Measurements from ENCODE around the gene HNRNPA2B1.

HNRNPA2B1 gene

GRCh38 chr7:26169271-26169670 is 31.3 kb downstream of the HNRNPA2B1 start:
- H3K9ac ChIP-seq (ENCODE audit: low read length), result no peak overlapping the region
- H3K79me2 ChIP-seq (ENCODE audit: low read length), result peaks cover 87% of the 10 kb centered on the region

GRCh38 chr7:26168458-26169023 is 32.0 kb downstream of the HNRNPA2B1 start:
- Histone ChIP-seq H3K27me3 (replicated peaks; ENCODE audit: insufficient read depth, low read length) (no peaks in the 10 kb centered on the region), H3K4me2 (ENCODE audit: low read depth, low read length) (no peak overlapping the region), H3K4me3 (ENCODE audit: low read length) (no peak overlapping the region), H3K9me2 (replicated peaks; ENCODE audit: insufficient read depth, low read length) (no peaks in the 10 kb centered on the region), H3K36me3 (replicated peaks; ENCODE audit: insufficient read depth, low read length) (no peaks in the 10 kb centered on the region; the same call in 1 of the 2 replicates), H3K9me3 (replicated peaks; ENCODE audit: insufficient read depth, low read length) (no peaks in the 10 kb centered on the region), H4K20me1 (ENCODE audit: insufficient read depth, low read length) (no peaks in the 10 kb centered on the region; the same call in 1 of the 2 replicates), H3K4me1 (ENCODE audit: low read length) (peaks cover 25% of the 10 kb centered on the region), H3K9ac (ENCODE audit: low read length) (no peak overlapping the region), H2AFZ (ENCODE audit: low read length) (no peak overlapping the region), H3K79me2 (ENCODE audit: low read length) (peaks cover 83% of the 10 kb centered on the region), H3F3A (ENCODE audit: insufficient read depth, low read length) (peaks cover 9% of the 10 kb centered on the region), H3K27ac (ENCODE audit: low read length) (no peak overlapping the region)
- DNase-seq, result no peak
- no peak for TF ChIP-seq EZH2 (optimal IDR thresholded peaks at IDR 0.05; ENCODE audit: low read depth, low read length)
- TF ChIP-seq, protein P1, sequence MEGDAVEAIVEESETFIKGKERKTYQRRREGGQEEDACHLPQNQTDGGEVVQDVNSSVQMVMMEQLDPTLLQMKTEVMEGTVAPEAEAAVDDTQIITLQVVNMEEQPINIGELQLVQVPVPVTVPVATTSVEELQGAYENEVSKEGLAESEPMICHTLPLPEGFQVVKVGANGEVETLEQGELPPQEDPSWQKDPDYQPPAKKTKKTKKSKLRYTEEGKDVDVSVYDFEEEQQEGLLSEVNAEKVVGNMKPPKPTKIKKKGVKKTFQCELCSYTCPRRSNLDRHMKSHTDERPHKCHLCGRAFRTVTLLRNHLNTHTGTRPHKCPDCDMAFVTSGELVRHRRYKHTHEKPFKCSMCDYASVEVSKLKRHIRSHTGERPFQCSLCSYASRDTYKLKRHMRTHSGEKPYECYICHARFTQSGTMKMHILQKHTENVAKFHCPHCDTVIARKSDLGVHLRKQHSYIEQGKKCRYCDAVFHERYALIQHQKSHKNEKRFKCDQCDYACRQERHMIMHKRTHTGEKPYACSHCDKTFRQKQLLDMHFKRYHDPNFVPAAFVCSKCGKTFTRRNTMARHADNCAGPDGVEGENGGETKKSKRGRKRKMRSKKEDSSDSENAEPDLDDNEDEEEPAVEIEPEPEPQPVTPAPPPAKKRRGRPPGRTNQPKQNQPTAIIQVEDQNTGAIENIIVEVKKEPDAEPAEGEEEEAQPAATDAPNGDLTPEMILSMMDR (IDR thresholded peaks at IDR 0.05; ENCODE audit: low read length), result no peak
- no peak for TF ChIP-seq EZH2phosphoT487 (IDR thresholded peaks at IDR 0.05; ENCODE audit: low read length)

More at GRCh38 chr7:26169271-26169670, 31.3 kb downstream of the HNRNPA2B1 start:
- H4K20me1 ChIP-seq (ENCODE audit: insufficient read depth, low read length), result no peaks in the 10 kb centered on the region; the same call in 1 of the 2 replicates
- no peak for TF ChIP-seq EZH2 (optimal IDR thresholded peaks at IDR 0.05; ENCODE audit: low read depth, low read length)
- H3K9me3 ChIP-seq (replicated peaks; ENCODE audit: insufficient read depth, low read length), result no peaks in the 10 kb centered on the region
- no peaks in the 10 kb centered on the region for H3K9me2 ChIP-seq (replicated peaks; ENCODE audit: insufficient read depth, low read length)
- peaks cover 9% of the 10 kb centered on the region for H3F3A ChIP-seq (ENCODE audit: insufficient read depth, low read length)
- H3K27me3 ChIP-seq (replicated peaks; ENCODE audit: insufficient read depth, low read length), result no peaks in the 10 kb centered on the region
- H2AFZ ChIP-seq (ENCODE audit: low read length), result no peak overlapping the region
- no peak overlapping the region for H3K27ac ChIP-seq (ENCODE audit: low read length)
- peaks cover 25% of the 10 kb centered on the region for H3K4me1 ChIP-seq (ENCODE audit: low read length)
- H3K36me3 ChIP-seq (replicated peaks; ENCODE audit: insufficient read depth, low read length), result no peaks in the 10 kb centered on the region; the same call in 1 of the 2 replicates
- H3K4me2 ChIP-seq (ENCODE audit: low read depth, low read length), result no peak overlapping the region
- H3K4me3 ChIP-seq (ENCODE audit: low read length), result no peak overlapping the region
- DNase-seq, result no peak

DNA sequence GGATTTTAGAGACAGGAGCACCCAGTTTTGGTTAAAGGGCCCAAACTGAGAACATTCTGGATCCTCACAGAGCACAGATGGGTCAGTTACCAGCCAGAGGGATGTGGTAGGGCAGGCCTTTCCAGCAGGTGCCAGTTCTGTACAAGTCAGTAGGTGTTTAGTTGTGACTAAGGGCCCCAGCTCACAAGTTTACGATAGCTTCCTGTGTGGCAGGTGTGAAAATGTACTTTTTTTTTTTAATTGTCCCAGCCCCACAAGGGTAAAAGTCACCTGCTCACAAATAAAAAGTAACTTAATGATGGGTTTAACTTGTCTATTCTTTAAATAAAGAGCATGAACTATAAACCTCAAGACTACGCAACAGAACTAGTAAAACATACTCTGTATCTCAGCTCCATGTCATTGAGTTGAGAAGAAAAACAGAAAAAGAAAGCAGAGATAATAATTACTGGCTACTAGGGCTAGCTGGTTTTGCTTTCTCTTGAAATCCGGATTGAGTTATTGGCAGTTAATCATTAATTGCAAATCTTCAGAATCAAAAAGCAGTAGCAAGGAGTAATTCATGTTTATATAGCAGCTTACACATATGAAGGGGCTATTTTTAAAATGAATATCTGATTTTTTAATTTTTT is 33.1 kb downstream of the HNRNPA2B1 start:
- no peak overlapping the region for H3K9ac ChIP-seq (ENCODE audit: low read length)
- TF ChIP-seq, protein P1 (IDR thresholded peaks at IDR 0.05; ENCODE audit: low read length), result no peak
- no peak for TF ChIP-seq EZH2 (optimal IDR thresholded peaks at IDR 0.05; ENCODE audit: low read depth, low read length)
- no peak for TF ChIP-seq EZH2phosphoT487 (IDR thresholded peaks at IDR 0.05; ENCODE audit: low read length)
- peak overlapping the region; percentile 49; the same call in 1 of the 2 replicates for H3K27ac ChIP-seq (ENCODE audit: low read length)
- H2AFZ ChIP-seq (ENCODE audit: low read length), result no peak overlapping the region
- no peak overlapping the region for H3K4me3 ChIP-seq (ENCODE audit: low read length)
- H4K20me1 ChIP-seq (ENCODE audit: insufficient read depth, low read length), result no peaks in the 10 kb centered on the region; the same call in 1 of the 2 replicates
- no peaks in the 10 kb centered on the region for H3K9me2 ChIP-seq (replicated peaks; ENCODE audit: insufficient read depth, low read length)
- H3K27me3 ChIP-seq (replicated peaks; ENCODE audit: insufficient read depth, low read length), result no peaks in the 10 kb centered on the region
- peaks cover 9% of the 10 kb centered on the region for H3F3A ChIP-seq (ENCODE audit: insufficient read depth, low read length)
- H3K4me1 ChIP-seq (ENCODE audit: low read length), result peaks cover 25% of the 10 kb centered on the region
- no peaks in the 10 kb centered on the region; the same call in 1 of the 2 replicates for H3K36me3 ChIP-seq (replicated peaks; ENCODE audit: insufficient read depth, low read length)
- H3K4me2 ChIP-seq (ENCODE audit: low read depth, low read length), result peak overlapping the region; percentile 28; the same call in 1 of the 2 replicates
- no peaks in the 10 kb centered on the region for H3K9me3 ChIP-seq (replicated peaks; ENCODE audit: insufficient read depth, low read length)
- DNase-seq, result peak; percentile 60
- peaks cover 83% of the 10 kb centered on the region for H3K79me2 ChIP-seq (ENCODE audit: low read length)

Data from MM.1S (cell line).